KMS-11 (cell line): ENCODE data around the gene ARL5C.
A peak's percentile ranks its signal among the peaks of the same experiment; 100 is the strongest.

Source experiments
- H2AFZ ChIP-seq: fragments of 200-600 bp; sonication (generic); 2 replicates; pipeline ENCODE4 v1.6.1; 2016; ENCODE audit warnings: antibody characterized with exemption, mixed run types, low read depth
- H3K27ac ChIP-seq: fragments of 200-600 bp; sonication (generic); 2 replicates; pipeline ENCODE4 v1.6.1; 2016; ENCODE audit warnings: mild to moderate bottlenecking, mixed run types
- H3K27me3 ChIP-seq: fragments of 200-600 bp; sonication (generic); 2 replicates; pipeline ENCODE4 v1.6.1; 2017; ENCODE audit warnings: mild to moderate bottlenecking, low read depth, mixed run types, moderate library complexity; ENCODE audit not compliant: insufficient read depth
- H3K36me3 ChIP-seq: fragments of 200-600 bp; sonication (generic); 2 replicates; pipeline ENCODE4 v1.6.1; 2017; ENCODE audit warnings: mild to moderate bottlenecking, mixed run types; ENCODE audit not compliant: insufficient read depth
- H3K4me1 ChIP-seq: fragments of 200-600 bp; sonication (generic); 2 replicates; pipeline ENCODE4 v1.6.1; 2016; ENCODE audit warnings: mild to moderate bottlenecking, low read depth, mixed run types; ENCODE audit not compliant: poor library complexity, severe bottlenecking
- H3K4me2 ChIP-seq: fragments of 200-600 bp; sonication (generic); 2 replicates; pipeline ENCODE4 v1.7.0; 2016; ENCODE audit warnings: mild to moderate bottlenecking, mixed run types
- H3K4me3 ChIP-seq: fragments of 200-600 bp; sonication (generic); IDR thresholded peaks from 2 replicates; pipeline ENCODE4 v1.6.1; 2017; ENCODE audit warnings: low read depth, low read length, mixed read lengths; ENCODE audit not compliant: insufficient read depth
- H3K79me2 ChIP-seq: fragments of 200-600 bp; sonication (generic); 2 replicates; pipeline ENCODE4 v1.6.1; 2016; ENCODE audit warnings: low read depth, mixed run types; ENCODE audit not compliant: insufficient read depth
- H3K9ac ChIP-seq: fragments of 200-600 bp; sonication (generic); 2 replicates; pipeline ENCODE4 v1.6.1; 2016; ENCODE audit warnings: mild to moderate bottlenecking, mixed run types
- H4K20me1 ChIP-seq: fragments of 200-600 bp; sonication (generic); 2 replicates; pipeline ENCODE4 v1.6.1; 2016; ENCODE audit warnings: mild to moderate bottlenecking, mixed run types; ENCODE audit not compliant: insufficient read depth
- TF ChIP-seq, protein P1 (sequence below): fragments of 200-600 bp; sonication (generic); conservative IDR thresholded peaks from 2 replicates; pipeline ENCODE4 v1.6.1; 2017; ENCODE audit warnings: low read depth, mild to moderate bottlenecking, antibody characterized with exemption, low read length, moderate library complexity, mixed read lengths

Gene ARL5C

DNA sequence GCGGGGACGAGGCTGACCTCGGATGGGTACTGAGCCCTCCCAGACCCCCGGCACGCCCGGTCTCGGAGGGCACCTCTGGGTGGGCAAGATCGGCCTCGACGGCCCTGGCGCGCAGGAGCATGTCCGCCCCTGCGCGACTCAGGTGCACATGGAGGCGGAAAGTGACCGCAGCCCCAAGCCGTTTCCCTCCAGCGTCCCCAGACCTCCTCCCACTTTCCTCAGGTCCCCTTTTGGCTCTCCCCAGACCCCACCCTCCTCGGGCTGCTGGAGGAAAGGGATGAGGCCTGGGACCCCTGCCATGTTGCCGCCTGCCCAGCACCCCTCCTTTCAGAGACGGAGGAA lies 44.1 kb upstream of the ARL5C start:
- H3K4me3 ChIP-seq: no peak overlapping the region
- H3K4me2 ChIP-seq: peak overlapping the region; percentile 86; the same call in 1 of the 2 replicates
- H4K20me1 ChIP-seq: no peaks in the 10 kb centered on the region
- H2AFZ ChIP-seq: peak overlapping the region; percentile 81; the same call in 1 of the 2 replicates
- H3K36me3 ChIP-seq: no peaks in the 10 kb centered on the region
- H3K27ac ChIP-seq: no peak overlapping the region
- H3K27me3 ChIP-seq: no peaks in the 10 kb centered on the region; the same call in 1 of the 2 replicates
- TF ChIP-seq, protein P1, sequence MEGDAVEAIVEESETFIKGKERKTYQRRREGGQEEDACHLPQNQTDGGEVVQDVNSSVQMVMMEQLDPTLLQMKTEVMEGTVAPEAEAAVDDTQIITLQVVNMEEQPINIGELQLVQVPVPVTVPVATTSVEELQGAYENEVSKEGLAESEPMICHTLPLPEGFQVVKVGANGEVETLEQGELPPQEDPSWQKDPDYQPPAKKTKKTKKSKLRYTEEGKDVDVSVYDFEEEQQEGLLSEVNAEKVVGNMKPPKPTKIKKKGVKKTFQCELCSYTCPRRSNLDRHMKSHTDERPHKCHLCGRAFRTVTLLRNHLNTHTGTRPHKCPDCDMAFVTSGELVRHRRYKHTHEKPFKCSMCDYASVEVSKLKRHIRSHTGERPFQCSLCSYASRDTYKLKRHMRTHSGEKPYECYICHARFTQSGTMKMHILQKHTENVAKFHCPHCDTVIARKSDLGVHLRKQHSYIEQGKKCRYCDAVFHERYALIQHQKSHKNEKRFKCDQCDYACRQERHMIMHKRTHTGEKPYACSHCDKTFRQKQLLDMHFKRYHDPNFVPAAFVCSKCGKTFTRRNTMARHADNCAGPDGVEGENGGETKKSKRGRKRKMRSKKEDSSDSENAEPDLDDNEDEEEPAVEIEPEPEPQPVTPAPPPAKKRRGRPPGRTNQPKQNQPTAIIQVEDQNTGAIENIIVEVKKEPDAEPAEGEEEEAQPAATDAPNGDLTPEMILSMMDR: no peak
- H3K9ac ChIP-seq: peak overlapping the region; percentile 57; the same call in 1 of the 2 replicates
- H3K79me2 ChIP-seq: no peaks in the 10 kb centered on the region
- H3K4me1 ChIP-seq: peaks cover 28% of the 10 kb centered on the region

DNA sequence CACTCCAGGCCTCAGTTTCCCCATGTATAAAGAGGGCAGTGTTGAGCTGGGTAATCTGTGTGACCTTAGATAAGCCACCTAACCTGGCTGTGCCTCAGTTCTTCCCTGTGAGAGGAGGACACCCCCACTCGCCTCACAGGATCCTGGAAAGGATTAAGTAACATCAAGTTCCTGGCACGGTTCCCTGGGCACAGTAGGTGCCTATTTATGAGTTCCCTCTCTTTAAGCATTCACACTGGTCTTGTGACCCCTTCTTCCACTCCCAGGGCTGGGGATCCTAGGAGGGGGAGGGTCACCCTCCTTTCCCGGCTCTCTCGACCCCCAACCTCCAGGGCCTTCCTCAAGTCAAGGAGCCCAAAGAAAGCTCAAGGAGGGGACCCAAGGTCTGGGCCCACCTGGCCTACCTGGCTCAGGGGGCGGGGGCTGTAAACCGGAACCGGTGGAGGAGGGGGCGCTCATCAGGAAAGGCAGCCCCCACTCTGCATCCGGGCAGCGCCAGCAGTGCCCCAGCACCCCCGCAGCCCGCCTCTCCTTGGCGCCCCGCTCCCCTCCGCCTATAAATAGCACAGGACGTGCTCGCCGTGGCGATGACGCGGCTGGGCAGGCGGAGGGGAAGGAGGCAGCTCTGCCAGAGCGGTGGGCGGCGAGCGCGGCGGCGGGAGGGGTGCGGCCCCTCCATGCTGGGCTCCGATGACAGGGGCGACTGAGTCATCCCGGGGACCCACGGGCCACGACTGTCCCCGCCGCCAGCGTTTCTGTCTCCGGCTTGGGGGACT lies 43.5 kb upstream of the ARL5C start:
- Histone ChIP-seq H3K9ac (peak overlapping the region; percentile 57; the same call in 1 of the 2 replicates), H3K36me3 (0 out of 2 replicates have a peak, but pooled peaks cover 3% of the 10 kb centered on the region), H3K4me1 (peaks cover 28% of the 10 kb centered on the region), H3K4me3 (no peak overlapping the region), H3K27ac (peak overlapping the region; percentile 60), H3K4me2 (peak overlapping the region; percentile 86), H3K79me2 (no peaks in the 10 kb centered on the region), H4K20me1 (no peaks in the 10 kb centered on the region), H2AFZ (peak overlapping the region; percentile 81; the same call in 1 of the 2 replicates), H3K27me3 (no peaks in the 10 kb centered on the region; the same call in 1 of the 2 replicates)
- TF ChIP-seq, protein P1: no peak

DNA sequence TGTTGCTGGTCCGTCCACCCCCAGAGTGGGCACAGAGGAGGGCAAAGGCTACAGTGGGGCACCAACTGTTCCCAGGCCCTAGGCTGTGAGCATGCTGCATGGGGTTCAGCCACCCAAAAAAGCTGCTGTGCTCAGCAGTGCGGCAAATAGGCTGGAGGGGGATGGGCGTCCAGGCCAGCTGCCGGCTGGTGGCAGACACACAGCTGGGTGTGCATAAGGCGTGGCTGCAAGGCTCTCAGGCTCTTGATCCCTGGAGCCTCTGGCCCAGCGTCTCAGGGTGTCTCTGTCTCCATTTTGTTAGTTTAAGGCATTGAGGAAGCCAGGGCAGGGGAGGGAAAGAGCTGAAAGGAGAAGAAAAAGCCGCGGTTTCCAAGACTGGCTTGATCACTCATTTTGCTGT lies 42.9 kb upstream of the ARL5C start:
- H3K9ac ChIP-seq: peak overlapping the region; percentile 57; the same call in 1 of the 2 replicates

DNA sequence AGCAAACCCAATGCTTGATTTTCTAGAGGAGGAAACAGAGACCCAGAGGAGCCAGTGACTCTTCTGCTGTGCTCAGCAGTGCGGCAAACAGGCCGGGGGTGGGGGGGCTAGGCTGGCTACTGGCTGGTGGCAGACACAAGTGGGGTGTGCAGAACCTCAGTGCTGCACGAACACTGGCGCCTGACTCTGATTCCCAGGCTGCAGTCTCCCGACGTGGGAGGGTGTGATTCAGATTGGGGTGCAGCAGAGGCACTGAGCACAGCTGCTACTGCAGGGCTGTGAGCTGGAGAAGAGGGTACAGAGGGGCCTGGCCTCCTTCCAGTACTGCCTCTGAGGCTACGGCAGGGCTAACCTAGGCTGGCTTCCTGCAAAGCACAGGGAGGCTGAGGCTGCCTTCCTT lies 42.2 kb upstream of the ARL5C start:
- peak overlapping the region; percentile 81; the same call in 1 of the 2 replicates for H2AFZ ChIP-seq
- H3K27ac ChIP-seq: peak overlapping the region; percentile 60; the same call in 1 of the 2 replicates
- peak overlapping the region; percentile 86; the same call in 1 of the 2 replicates for H3K4me2 ChIP-seq
- TF ChIP-seq, protein P1: no peak
- H3K4me3 ChIP-seq: no peak overlapping the region
- peak overlapping the region; percentile 57; the same call in 1 of the 2 replicates for H3K9ac ChIP-seq
- H3K36me3 ChIP-seq: peaks cover 8% of the 10 kb centered on the region; the same call in 1 of the 2 replicates
- no peaks in the 10 kb centered on the region for H3K79me2 ChIP-seq
- peaks cover 28% of the 10 kb centered on the region for H3K4me1 ChIP-seq
- H4K20me1 ChIP-seq: no peaks in the 10 kb centered on the region
- H3K27me3 ChIP-seq: no peaks in the 10 kb centered on the region

More for the DNA sequence above, 42.9 kb upstream of the ARL5C start:
- no peaks in the 10 kb centered on the region for H3K79me2 ChIP-seq
- H3K4me3 ChIP-seq: no peak overlapping the region
- H2AFZ ChIP-seq: peak overlapping the region; percentile 81; the same call in 1 of the 2 replicates
- peaks cover 4% of the 10 kb centered on the region; the same call in 1 of the 2 replicates for H3K36me3 ChIP-seq
- TF ChIP-seq, protein P1: no peak
- H4K20me1 ChIP-seq: no peaks in the 10 kb centered on the region
- peaks cover 28% of the 10 kb centered on the region for H3K4me1 ChIP-seq
- H3K27ac ChIP-seq: peak overlapping the region; percentile 60
- peak overlapping the region; percentile 86 for H3K4me2 ChIP-seq
- no peaks in the 10 kb centered on the region; the same call in 1 of the 2 replicates for H3K27me3 ChIP-seq
